HFFc6 (cell line): Measurements from ENCODE around the gene MALRD1. TPM values are rescaled to one million over a fixed set of nuclear protein-coding genes. Genes with fewer than 3 reads are reported as not detected.

Experiments used
- DNase-seq: peaks from one replicate; pipeline ENCODE4 v3.0.0-alpha.2; 2018
- H3K27ac Mint-ChIP-seq: 2 replicates; pipeline ENCODE4 v1.8.0; 2020; ENCODE audit warnings: mild to moderate bottlenecking, mixed read lengths
- H3K27me3 Mint-ChIP-seq: 2 replicates; pipeline ENCODE4 v1.8.0; 2021; ENCODE audit warnings: mild to moderate bottlenecking, moderate library complexity, mixed read lengths; ENCODE audit not compliant: insufficient read depth
- H3K36me3 Mint-ChIP-seq: 2 replicates; pipeline ENCODE4 v1.8.0; 2021; ENCODE audit warnings: low read depth, mixed read lengths
- H3K4me1 Mint-ChIP-seq: 2 replicates; pipeline ENCODE4 v1.8.0; 2020; ENCODE audit warnings: low read depth, mixed read lengths
- H3K4me3 Mint-ChIP-seq: 2 replicates; pipeline ENCODE4 v1.8.0; 2020; ENCODE audit warnings: mild to moderate bottlenecking, moderate library complexity, mixed read lengths
- H3K9me3 Mint-ChIP-seq: 2 replicates; pipeline ENCODE4 v1.8.0; 2020; ENCODE audit warnings: mild to moderate bottlenecking, mixed read lengths
- total RNA-seq, 6 experiments: library from RNA; stranded (reverse); fragmentation: NEBNext Ultra II Directional; extraction: Animal tissue kit (Norgen Biotek cat#: 25700); gene quantifications; 2 replicates in 1 of 6; 3 replicates in 5 of 6; pipeline ENCODE4 v1.2.3, GENCODE V29; 2021
- TF ChIP-seq, protein P1 (sequence below): fragments of 200-600 bp; sonication (generic); IDR thresholded peaks from 2 replicates; pipeline ENCODE4 v1.5.0; 2021; ENCODE audit warnings: antibody characterized with exemption, mild to moderate bottlenecking

MALRD1 gene
- total RNA-seq, 6 experiments from 2014 or later: not detected

DNA sequence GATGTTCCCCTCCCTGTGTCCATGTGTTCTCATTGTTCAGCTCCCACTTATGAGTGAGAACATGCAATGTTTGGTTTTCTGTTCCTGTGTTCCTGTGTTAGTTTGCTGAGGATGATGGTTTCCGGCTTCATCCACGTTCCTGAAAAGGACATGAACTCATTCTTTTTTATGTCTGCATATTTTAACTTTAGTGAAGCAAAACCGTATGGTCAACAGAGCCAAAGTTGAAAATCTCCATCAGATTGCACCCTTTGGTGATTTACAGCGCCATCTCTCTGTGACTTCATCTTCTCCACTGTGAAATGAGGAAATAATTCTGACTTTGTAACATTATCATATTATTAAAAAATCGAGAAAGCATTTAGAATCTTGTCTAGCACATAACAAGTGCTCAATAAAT lies 635.4 kb downstream of the MALRD1 start:
- peaks cover 8% of the 10 kb centered on the region; the same call in 1 of the 2 replicates for H3K9me3 Mint-ChIP-seq
- H3K36me3 Mint-ChIP-seq: no peaks in the 10 kb centered on the region
- no peak overlapping the region for H3K4me3 Mint-ChIP-seq
- TF ChIP-seq, protein P1, sequence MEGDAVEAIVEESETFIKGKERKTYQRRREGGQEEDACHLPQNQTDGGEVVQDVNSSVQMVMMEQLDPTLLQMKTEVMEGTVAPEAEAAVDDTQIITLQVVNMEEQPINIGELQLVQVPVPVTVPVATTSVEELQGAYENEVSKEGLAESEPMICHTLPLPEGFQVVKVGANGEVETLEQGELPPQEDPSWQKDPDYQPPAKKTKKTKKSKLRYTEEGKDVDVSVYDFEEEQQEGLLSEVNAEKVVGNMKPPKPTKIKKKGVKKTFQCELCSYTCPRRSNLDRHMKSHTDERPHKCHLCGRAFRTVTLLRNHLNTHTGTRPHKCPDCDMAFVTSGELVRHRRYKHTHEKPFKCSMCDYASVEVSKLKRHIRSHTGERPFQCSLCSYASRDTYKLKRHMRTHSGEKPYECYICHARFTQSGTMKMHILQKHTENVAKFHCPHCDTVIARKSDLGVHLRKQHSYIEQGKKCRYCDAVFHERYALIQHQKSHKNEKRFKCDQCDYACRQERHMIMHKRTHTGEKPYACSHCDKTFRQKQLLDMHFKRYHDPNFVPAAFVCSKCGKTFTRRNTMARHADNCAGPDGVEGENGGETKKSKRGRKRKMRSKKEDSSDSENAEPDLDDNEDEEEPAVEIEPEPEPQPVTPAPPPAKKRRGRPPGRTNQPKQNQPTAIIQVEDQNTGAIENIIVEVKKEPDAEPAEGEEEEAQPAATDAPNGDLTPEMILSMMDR: peak; percentile 53
- DNase-seq: peak; percentile 1
- H3K4me1 Mint-ChIP-seq: peaks cover 5% of the 10 kb centered on the region; the same call in 1 of the 2 replicates
- no peaks in the 10 kb centered on the region for H3K27me3 Mint-ChIP-seq
- H3K27ac Mint-ChIP-seq: no peak overlapping the region

GRCh38 chr10:19688344-19688743 lies 639.7 kb downstream of the MALRD1 start:
- H3K27me3 Mint-ChIP-seq: no peaks in the 10 kb centered on the region
- no peaks in the 10 kb centered on the region for H3K9me3 Mint-ChIP-seq
- no peak overlapping the region for H3K27ac Mint-ChIP-seq
- DNase-seq: no peak
- peaks cover 5% of the 10 kb centered on the region; the same call in 1 of the 2 replicates for H3K4me1 Mint-ChIP-seq
- TF ChIP-seq, protein P1: no peak
- H3K36me3 Mint-ChIP-seq: no peaks in the 10 kb centered on the region
- no peak overlapping the region for H3K4me3 Mint-ChIP-seq

DNA sequence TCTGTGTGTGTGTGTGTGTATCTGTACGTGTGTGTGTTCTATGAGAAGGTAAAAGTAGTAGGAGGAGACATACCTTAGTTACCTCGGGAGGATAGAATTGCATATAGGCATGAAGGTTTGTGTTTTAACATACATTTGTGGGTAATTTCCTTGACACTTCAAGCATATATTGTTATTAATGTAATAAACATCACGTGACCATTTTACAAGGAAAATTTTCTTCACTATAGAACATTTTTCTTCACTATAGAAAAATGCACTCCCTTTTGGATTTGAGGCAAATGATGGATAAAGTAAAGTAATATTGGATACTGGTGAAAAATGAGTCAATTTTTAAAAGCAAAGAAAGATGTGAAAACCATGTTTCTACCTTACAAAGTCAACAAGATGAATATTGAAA lies 640.6 kb downstream of the MALRD1 start:
- Mint-ChIP-seq H3K4me1 (no peaks in the 10 kb centered on the region), H3K27me3 (no peaks in the 10 kb centered on the region), H3K36me3 (no peaks in the 10 kb centered on the region), H3K9me3 (no peaks in the 10 kb centered on the region), H3K4me3 (no peak overlapping the region), H3K27ac (no peak overlapping the region)
- no peak for DNase-seq
- TF ChIP-seq, protein P1: no peak

- no peak for DNase-seq
- no peak overlapping the region for H3K4me3 Mint-ChIP-seq
- TF ChIP-seq, protein P1: no peak
- no peaks in the 10 kb centered on the region; the same call in 1 of the 2 replicates for H3K9me3 Mint-ChIP-seq
- no peaks in the 10 kb centered on the region for H3K36me3 Mint-ChIP-seq
- H3K27me3 Mint-ChIP-seq: no peaks in the 10 kb centered on the region
- no peak overlapping the region for H3K27ac Mint-ChIP-seq
- peaks cover 11% of the 10 kb centered on the region for H3K4me1 Mint-ChIP-seq
These were observed 650.7 kb downstream of the MALRD1 start for GRCh38 chr10:19699299-19699698.

DNA sequence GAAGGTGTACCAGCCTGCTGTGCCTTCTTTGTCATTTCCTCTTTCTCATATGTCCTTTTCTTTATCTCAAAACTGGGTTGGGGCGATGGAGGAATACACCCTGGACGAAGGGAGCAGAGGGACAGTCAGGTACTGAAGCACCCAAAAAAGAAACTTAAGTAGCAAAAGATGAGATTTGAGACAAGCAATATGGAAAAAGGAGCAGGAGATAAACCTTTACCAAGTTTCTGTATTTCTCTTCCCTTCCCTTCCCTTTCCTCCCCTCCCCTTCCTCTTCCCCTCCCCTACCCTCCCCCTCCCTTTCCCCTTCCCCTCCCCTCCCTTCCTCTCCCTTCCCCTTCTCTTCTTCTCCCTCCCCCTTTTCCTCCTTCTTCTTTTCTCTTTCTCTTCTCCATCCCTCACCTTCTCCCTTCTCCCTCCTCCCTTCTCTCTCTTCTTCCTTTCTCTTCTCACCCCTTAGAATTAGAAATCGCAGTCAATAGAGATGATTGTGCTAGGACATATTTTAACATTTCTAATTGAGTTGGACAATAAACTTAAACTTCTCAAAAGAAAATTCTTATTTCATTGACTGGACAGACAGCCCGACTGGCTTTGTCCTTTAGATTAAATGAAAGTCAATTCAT lies 652.9 kb downstream of the MALRD1 start:
- Mint-ChIP-seq H3K9me3 (no peaks in the 10 kb centered on the region; the same call in 1 of the 2 replicates), H3K4me3 (no peak overlapping the region), H3K4me1 (peaks cover 21% of the 10 kb centered on the region), H3K36me3 (no peaks in the 10 kb centered on the region), H3K27ac (no peak overlapping the region), H3K27me3 (no peaks in the 10 kb centered on the region)
- no peak for DNase-seq
- TF ChIP-seq, protein P1: no peak
